T1000 (cell line): ENCODE data around the gene SNX32.
A peak's percentile ranks its signal among the peaks of the same experiment; 100 is the strongest.
"Not testable (repeated sequence)": the region's sequence is repeated elsewhere in the genome, so short reads cannot be mapped to it uniquely, and the experiment has no call there.

ENCODE experiments used
- DNase-seq: peaks from one replicate; lab custom pipeline; 2025; ENCODE audit warnings: mixed read lengths; lab: John Stamatoyannopoulos, UW

SNX32 gene

GRCh38 chr11:65886826-65887722, 53.3 kb downstream of the SNX32 start:
- no peak for DNase-seq

- DNase-seq = no peak
Observed at GRCh38 chr11:65887723-65888162, 54.0 kb downstream of the SNX32 start.

DNA sequence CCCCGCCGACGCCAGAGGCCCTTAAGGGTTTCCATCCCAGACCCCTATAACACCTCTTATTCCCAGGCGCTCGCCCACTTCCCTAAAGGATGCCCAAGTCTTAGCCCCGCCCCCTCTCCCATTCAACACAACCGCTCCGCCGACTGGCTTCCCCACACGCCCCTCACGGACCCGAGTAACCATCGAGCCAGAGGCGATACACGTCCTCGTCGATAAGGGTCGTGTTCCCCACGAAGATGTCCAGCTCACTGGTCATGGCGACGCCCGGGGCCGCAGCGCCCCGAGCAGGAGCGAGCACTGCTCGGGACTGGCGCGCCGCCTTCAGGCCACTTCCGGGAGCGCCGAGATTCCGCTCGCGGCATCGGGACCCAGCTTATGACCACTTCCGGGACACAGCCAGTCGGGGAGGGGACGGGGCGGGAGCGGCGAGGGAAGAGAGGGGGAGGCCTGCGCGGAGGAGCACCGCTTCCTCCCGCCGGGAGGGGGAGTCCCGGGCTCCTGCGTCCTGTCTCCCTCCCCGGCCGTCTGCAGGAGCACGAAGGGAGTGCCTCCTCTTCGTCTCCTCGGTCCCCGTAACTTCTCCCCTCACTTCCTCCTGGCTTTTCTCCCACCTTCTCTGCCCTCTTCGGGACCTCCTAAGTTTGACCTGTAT, 54.5 kb downstream of the SNX32 start, which contains the start of gene FIBP:
Gene FIBP (minus strand): TSS at position 309 of the 652 bp plus-strand sequence. CDS start 53 bp downstream, at position 256.
- peak; percentile 96 for DNase-seq

DNA sequence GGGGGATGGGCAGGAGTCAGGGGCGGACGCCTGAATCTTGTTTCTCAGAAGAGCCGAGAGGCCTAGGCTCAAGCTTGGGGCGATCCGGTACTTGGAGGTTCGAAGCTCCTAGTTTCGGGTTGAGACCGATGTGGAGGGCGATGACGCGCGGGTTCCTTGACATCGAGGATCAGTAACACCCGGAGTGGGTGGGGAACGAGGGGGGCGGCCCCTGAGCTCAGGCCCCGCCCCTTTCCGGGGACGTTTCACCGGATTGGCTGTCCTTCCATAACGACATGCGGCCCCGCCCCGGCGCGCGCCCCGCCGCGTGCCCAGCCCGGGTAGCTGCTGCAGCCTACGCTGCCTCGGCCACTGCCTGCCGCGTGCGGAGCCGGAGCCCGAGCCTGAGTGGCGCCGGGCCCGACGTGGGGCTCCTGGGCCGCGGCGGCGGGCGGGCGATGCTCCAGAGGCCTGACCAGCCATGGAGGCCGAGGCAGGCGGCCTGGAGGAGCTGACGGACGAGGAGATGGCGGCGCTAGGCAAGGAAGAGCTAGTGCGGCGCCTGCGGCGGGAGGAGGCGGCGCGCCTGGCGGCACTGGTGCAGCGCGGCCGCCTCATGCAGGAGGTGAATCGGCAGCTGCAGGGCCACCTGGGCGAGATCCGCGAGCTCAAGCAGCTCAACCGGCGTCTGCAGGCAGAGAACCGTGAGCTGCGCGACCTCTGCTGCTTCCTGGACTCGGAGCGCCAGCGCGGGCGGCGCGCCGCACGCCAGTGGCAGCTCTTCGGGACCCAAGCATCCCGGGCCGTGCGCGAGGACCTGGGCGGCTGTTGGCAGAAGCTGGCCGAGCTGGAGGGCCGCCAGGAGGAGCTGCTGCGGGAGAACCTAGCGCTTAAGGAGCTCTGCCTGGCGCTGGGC, 56.8 kb downstream of the SNX32 start, which contains the start of gene CCDC85B:
Gene CCDC85B (plus strand): TSS at position 350 of the 895 bp plus-strand sequence. CDS start 111 bp downstream, at position 461.
- DNase-seq = peak; percentile 98

DNA sequence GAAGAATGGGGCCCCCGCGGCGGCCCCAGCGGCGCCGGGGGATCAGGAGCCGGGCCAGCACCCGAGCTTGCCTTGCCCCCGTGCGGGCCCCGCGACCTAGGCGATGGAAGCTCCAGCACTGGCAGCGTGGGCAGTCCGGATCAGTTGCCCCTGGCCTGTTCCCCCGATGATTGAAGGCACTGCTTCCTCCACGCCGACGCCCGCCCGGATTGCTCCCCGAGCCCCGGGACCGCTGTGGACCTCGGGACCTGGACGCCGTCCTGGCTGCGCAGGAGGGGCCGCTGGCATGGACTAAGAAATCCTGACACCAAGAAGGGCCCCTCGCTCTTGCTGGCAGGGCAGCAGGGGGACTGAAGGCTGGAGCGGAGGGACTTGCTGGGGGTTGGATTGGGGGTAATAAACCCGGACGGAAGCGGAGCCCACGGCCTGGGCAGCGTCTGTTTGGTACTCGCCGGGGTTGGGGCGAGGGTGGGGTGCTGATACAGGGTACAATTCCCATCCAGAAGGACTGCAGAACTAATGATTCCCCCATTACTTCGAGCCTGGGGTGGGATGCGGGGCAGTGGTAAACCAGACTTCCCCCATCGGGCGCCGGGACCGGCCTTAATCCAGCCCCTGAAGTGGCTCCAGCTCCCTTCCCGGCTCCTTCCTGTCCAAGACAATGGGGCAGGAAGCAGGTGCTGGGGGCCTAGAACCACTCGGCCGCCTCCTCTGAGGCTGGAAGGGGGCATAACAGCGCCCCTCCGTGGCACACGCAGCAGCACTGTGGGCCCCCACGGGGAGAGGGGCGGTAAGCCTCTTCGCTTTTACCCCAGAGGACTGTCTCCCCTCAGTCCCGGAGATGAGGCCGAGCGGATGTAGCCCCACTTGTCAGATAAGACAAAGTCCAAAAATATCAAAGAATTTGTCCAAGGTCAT, 57.7 kb downstream of the SNX32 start:
- DNase-seq = peak; percentile 86

DNA sequence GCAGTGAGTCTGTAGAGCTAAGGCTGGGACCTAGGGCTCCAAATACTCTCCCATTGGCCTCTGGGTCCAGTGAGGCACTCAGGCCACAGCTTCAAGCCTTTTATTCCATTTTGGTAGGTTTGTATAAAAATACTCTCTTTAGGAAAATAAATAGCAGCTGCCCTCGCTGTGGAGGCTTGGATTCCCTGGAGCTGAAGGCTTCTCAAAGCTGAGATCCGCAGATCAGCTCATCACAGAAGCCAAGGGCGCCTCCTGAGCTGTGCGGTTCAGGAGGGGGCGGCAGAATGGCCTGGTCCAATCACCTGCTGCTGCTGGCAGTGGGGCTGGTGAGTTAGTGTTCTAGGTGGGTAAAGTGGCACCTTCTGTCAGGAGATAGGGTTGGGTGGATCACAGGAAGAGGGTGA, 58.4 kb downstream of the SNX32 start:
- DNase-seq = not testable (repeated sequence)

DNA sequence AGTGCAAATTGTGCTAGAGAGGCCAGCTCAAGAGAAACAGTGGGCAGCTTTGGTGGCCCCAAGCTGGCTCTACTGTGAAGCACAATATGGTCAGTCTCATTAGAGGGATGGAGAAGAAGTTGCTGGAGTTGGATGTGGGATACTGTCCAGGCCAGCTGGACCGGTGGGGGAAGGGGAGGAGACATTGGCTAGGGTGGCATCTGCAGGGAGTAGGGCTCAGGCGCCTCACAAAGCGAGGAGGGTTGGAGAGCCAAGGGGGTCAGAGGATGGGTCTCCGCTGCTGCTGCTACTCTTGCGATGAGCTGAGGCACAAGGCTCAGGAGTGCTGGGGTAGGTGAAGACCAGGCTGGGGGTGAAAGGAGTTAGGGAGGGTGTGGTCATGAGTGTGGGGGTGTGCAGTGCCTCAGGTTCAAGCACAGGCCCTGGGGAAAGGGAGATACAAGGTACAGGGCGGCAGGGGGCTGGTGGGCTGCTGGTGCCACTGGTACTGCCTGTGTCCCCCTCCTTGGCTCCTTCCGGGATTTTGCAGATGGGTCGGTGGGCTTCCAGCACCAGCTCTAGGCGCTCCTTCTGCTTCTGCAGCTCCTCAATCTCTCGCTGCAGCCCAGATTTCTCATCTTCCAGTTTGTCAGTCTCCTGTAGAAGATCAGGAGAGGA, 59.0 kb downstream of the SNX32 start:
- DNase-seq = no peak

DNA sequence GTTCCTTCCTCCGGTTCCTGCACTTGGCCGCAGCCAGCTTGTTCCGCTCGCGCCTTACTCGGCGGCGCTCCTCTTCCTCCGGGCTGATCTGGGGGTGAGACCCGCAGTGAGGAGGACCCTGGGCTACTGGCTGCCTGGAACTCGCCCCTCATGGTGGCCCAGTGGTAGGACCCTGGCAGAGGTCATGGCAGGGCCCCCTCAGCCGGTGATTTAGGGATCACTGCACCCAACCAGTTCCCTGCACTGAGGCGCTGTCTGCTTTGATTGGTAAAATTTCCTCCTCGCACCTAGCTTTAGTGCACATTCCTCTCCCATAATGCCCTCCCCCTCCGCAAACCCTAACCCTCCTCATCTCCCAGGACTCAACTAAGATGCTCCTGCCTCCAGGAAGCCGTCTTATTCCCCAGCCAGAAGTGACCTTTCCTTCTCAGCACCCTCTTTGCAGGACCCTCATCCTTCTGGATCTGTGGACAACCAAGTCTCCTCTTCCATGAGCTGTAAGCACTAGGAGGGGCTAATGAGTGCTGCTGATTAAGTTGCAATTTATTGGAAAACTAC, 60.4 kb downstream of the SNX32 start:
- DNase-seq = no peak

DNA sequence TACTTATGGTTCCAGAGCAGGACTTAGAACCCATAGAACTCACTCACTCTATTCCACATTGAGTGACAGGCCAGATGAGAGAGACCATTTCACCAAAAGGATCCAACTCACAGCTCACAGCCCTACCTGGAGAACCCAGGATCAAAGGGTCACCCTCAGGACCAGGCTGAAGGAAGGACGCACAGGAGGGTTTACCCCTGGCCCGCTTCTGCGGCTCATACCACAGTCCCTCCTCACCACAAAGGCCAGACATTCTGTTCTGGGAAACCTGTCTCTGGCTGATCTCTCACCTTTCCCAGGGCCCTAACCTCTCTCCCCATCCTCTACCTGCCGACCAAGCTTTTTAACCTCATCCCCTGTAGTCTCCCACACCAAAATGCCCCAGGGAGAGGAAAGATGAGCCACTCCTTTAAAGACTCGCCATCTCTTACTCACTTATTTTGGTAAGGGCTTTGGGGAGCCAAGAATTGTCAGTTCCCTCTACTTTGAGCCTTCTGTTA, 61.8 kb downstream of the SNX32 start:
- DNase-seq = no peak

GRCh38 chr11:65896034-65896999, 62.6 kb downstream of the SNX32 start:
- DNase-seq = no peak

DNA sequence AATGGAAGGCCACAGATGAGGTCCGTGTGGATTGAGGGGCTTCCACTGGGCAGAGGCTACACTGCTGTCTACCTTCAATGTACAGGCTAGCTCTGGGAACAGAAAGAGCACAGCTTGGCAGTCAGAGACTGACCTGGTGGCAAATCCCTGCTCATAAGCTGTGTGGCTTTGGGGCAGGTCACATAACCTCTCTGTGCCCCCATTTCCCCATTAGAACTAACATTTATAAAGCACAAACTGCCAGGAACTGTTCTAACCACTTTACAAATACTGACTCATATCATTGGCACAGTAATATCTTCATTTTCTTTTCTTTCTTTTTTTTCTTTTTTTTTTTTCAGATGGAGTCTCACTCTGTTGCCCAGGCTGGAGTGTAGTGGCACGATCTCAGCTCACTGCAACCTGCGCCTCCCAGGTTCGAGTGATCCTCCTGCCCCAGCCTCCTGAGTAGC, 63.3 kb downstream of the SNX32 start:
- no peak for DNase-seq

DNA sequence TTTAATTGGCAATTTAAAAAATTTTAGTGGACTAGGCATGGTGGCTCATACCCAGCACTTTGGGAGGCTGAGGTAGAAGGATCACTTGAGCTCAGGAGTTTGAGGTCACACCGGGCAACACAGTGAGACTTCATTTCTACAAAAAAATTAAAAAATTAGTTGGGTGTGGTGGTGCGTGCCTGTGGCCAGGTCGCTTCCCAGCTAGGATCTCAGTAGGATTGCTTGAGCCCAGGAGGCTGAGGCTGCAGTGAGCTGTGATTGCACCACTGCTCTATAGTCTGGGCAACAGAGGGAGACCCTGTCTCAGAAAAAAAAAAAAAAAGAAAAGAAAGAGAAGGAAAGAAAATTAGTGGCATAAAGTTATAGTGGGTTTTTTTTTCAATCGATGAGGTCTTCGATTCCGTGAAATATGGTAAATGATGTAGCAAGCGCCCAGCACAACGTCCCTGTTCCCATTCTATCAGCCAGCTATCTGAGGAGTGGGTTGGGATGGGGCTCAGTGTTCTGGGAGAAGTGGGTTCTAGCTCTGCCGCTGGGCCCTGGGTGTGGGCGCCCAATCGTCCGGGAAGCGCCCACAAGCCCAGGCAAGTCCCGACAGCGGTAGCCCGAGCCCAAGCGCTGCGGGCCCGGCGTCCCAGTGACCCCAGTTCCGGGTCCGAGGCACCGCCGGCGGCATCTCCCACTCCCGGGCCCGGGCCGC, 65.0 kb downstream of the SNX32 start:
- DNase-seq = no peak

DNA sequence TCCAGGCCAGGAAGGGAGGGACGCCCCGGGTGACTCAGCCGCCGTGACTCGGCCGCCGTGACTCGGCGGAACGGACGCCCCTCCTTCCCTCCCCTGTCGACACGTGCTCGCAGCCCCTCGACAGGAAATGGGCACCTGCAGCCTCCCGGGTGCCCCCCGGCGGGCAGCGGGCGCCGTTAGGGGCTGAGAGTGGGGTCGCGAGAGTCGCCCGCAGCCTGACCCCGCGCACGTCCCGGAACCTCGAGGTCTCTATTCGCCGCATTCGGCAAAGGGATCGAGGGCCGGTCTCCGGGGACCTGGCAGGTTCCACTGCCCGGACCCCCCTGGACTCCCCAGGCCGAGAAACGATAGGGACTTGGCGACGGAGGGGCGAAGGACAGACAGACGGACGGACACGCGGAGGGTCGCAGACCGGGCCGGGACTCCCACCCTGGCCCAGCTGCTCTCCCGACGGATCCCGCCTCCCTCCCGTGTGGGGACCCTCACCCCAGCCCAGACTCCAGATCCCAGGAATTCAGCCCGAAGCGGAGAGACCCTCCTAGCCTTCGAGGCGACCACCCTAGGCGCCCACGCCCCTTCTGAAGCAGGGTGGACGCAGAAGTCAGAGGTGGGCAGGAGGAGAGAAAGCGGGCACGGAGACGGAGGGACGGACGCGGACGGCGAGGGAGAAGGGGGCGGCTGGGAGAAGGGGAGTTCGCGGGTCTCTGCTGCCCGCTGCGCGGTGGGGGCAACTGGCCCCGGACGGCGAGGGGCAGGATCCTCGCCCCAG, 65.8 kb downstream of the SNX32 start:
- peak; percentile 80 for DNase-seq

- DNase-seq = peak; percentile 97
Observed at GRCh38 chr11:65900125-65900898, 66.5 kb downstream of the SNX32 start, which contains the start of gene FOSL1. Gene FOSL1, minus strand, starts transcription at chr11:65900388. Its CDS starts 49 bp downstream, at chr11:65900339.

GRCh38 chr11:65900899-65901180, 67.1 kb downstream of the SNX32 start:
- no peak for DNase-seq

- peak; percentile 79 for DNase-seq
Observed at GRCh38 chr11:65903068-65903481, 69.3 kb downstream of the SNX32 start.
